ENCODE measurements around the gene OXSR1. TPM values are rescaled to one million over a fixed set of nuclear protein-coding genes. Genes with fewer than 3 reads are reported as not detected.

OXSR1 gene
- total and polyA plus RNA-seq, 12 donors: 13.7 to 38.4 (median 31.2) TPM

GRCh38 chr3:38151667-38152265, 13.6 kb upstream of the OXSR1 start:
- Histone ChIP-seq H3K27ac (peak overlapping the region in 1 of 10 donors; percentile 78), H3K4me1 (peaks cover 0 to 77% (median 0%) of the 10 kb centered on the region in 9 donors), H3K27me3 (no peaks in the 10 kb centered on the region), H3K4me3 (no peak overlapping the region), H3K36me3 (no peaks in the 10 kb centered on the region), H3K9me3 (peaks cover 0 to 9% (median 2%) of the 10 kb centered on the region in 11 donors)
- no peak for TF ChIP-seq CTCF (IDR thresholded peaks at IDR 0.05)
- ATAC-seq (peak in 1 of 8 donors; percentile 46), DNase-seq (no peak)
- WGBS, 2 donors: 85 to 91% methylated on average over 3 of the region's 3 CpGs
- intact Hi-C loops (cut with DNase I): no loop called here

- TF ChIP-seq CTCF (IDR thresholded peaks at IDR 0.05): no peak
- peaks cover 0 to under 1% (median 0%) of the 10 kb centered on the region in 11 donors for H3K9me3 ChIP-seq
These were observed 12.7 kb upstream of the OXSR1 start for GRCh38 chr3:38152609-38153008.

GRCh38 chr3:38153221-38153620, 12.1 kb upstream of the OXSR1 start:
- Histone ChIP-seq H3K4me3 (no peak overlapping the region), H3K9me3 (no peaks in the 10 kb centered on the region), H3K27ac (peak overlapping the region in 1 of 10 donors; percentile 78), H3K36me3 (no peaks in the 10 kb centered on the region), H3K27me3 (no peaks in the 10 kb centered on the region), H3K4me1 (peaks cover 0 to 63% (median 0%) of the 10 kb centered on the region in 9 donors)
- intact Hi-C loops (cut with DNase I): no loop called here
- no peak for ATAC-seq
- 90 to 94% methylated on average over 2 of the region's 2 CpGs for WGBS, 2 donors
- DNase-seq: no peak
- TF ChIP-seq CTCF (IDR thresholded peaks at IDR 0.05): no peak

More at GRCh38 chr3:38152609-38153008, 12.7 kb upstream of the OXSR1 start:
- ATAC-seq (no peak), DNase-seq (no peak)
- Histone ChIP-seq H3K4me3 (no peak overlapping the region), H3K27ac (peak overlapping the region in 1 of 10 donors; percentile 78), H3K27me3 (no peaks in the 10 kb centered on the region), H3K36me3 (no peaks in the 10 kb centered on the region), H3K4me1 (peaks cover 0 to 69% (median 0%) of the 10 kb centered on the region in 9 donors)
- intact Hi-C loops (cut with DNase I): no loop called here
- WGBS, 2 donors: 89 to 93% methylated on average over 2 of the region's 2 CpGs

GRCh38 chr3:38154033-38154494, 11.3 kb upstream of the OXSR1 start:
- no peak for DNase-seq
- TF ChIP-seq CTCF (IDR thresholded peaks at IDR 0.05): no peak
- ATAC-seq: peak in 1 of 8 donors; percentile 73
- Histone ChIP-seq H3K4me1 (peaks cover 0 to 54% (median 0%) of the 10 kb centered on the region in 9 donors), H3K4me3 (no peak overlapping the region), H3K27me3 (no peaks in the 10 kb centered on the region), H3K36me3 (no peaks in the 10 kb centered on the region), H3K9me3 (no peaks in the 10 kb centered on the region), H3K27ac (peak overlapping the region in 1 of 10 donors; percentile 78)
- intact Hi-C loops (cut with DNase I): no loop called here
- WGBS, 2 donors: 84 to 89% methylated on average over 2 of the region's 2 CpGs
